Esophagus squamous epithelium (tissue), 4 donors: ENCODE results near the gene MLH1.

ENCODE experiments used
- CTCF ChIP-seq, 6 experiments: fragments of 450-650 bp in 4 of 6; fragments of 200-600 bp in 2 of 6; sonication (generic) in 2 of 6; IDR thresholded peaks; one replicate each; pipeline ENCODE4 v1.5.1; 2016 to 2019; ENCODE audit warnings: antibody characterized with exemption in 6 of 6, mild to moderate bottlenecking in 4 of 6, moderate library complexity in 4 of 6
- POLR2A ChIP-seq, 4 donors: fragments of 450-650 bp; IDR thresholded peaks; one replicate each; pipeline ENCODE4 v1.6.1; 2017; ENCODE audit warnings: antibody characterized with exemption in 4 of 4, mild to moderate bottlenecking in 4 of 4, moderate library complexity in 3 of 4

DNA sequence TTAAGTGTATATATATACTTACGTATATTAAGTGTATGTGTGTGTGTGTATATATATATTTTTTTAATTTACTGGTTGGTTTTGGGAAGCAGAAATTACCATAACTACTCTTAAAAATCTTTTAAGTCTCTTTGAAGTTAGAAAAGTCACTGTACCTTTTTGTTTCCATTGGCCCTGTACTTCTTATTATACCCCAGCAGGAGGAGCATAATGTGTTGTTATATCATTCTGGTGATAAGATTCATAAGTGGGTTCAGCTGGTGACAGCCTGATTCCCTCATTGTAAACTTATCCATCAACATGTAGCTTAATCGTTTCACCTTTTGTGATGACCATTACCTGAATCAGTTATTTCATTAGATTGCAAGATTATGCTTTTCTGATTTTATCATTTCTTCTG is 30.8 kb downstream of the MLH1 start:
- TF ChIP-seq CTCF (IDR thresholded peaks at IDR 0.05) (peak in 5 of 6 experiments; percentile 19 to 51 (median 30)), POLR2A (IDR thresholded peaks at IDR 0.05) (no peak)
